Hematopoietic multipotent progenitor cell treated with erythropoietin and hydrocortisone succinate and interleukin-3 and kit ligand, for 15 days (in vitro differentiated cells): ENCODE data around the gene TEX19.
"Not testable (repeated sequence)": the region's sequence is repeated elsewhere in the genome, so short reads cannot be mapped to it uniquely, and the experiment has no call there.

Experiments
- DNase-seq: peaks from one replicate; pipeline ENCODE4 v3.0.0-alpha.2; 2015; ENCODE audit warnings: low spot score

TEX19 gene

GRCh38 chr17:82411396-82412053, 52.5 kb downstream of the TEX19 start:
- DNase-seq = no peak

- DNase-seq = not testable (repeated sequence)
Observed at GRCh38 chr17:82412081-82412480, 53.0 kb downstream of the TEX19 start.

- no peak for DNase-seq
Observed at GRCh38 chr17:82412535-82413520, 53.8 kb downstream of the TEX19 start.
